ENCODE measurements around the gene STARD10.

The STARD10 gene, protein sequence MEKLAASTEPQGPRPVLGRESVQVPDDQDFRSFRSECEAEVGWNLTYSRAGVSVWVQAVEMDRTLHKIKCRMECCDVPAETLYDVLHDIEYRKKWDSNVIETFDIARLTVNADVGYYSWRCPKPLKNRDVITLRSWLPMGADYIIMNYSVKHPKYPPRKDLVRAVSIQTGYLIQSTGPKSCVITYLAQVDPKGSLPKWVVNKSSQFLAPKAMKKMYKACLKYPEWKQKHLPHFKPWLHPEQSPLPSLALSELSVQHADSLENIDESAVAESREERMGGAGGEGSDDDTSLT

DNA sequence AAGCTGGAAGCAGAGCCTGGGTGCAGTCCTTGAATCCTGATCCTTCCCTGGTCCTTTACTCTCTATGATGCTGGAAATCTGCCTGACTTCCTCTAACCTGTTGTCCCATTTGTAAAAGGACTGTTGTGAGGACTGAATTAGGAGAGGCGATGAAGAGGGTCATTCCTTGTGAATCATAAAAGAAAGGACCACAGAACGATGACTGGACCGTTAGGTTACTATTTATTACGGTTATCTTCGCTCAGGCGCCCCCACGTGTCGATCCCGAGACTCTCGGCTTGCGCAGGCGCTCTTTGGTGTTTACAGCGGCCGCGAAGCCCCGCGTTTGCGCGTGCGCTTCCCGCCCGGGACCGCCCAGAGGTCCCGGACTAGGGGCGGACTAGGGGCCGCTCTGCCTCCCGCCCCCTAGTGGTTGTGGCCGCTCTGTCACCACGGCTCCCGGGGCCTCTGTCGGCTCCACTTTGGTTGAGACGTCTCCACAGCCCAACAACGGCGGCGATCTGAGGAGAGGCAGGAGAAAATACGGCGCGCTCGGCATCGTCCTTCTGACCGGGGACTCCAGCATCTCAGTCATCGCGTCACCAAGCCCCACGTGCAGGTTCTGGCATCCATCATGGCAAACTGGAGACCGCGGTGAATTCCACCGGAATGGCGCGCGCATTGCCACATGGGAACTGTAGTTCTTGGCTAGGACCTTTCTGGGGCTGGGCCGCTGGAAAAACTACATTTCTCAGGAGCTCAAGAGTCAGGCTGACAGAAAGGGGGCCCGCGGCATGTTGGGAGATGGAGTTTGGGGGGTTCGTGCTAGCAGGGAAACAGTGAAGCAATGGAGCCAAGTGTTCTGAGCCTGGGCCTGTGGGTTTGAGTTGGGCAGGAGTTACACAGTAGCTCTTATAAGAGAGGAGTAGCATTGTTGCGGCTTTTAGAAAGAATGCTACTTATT is at the start of gene STARD10:
TSS of gene STARD10 (minus strand) at position 623 of the 943 bp plus-strand sequence. CDS start 12,866 bp downstream, outside the sequence.
- TF ChIP-seq, protein P1, sequence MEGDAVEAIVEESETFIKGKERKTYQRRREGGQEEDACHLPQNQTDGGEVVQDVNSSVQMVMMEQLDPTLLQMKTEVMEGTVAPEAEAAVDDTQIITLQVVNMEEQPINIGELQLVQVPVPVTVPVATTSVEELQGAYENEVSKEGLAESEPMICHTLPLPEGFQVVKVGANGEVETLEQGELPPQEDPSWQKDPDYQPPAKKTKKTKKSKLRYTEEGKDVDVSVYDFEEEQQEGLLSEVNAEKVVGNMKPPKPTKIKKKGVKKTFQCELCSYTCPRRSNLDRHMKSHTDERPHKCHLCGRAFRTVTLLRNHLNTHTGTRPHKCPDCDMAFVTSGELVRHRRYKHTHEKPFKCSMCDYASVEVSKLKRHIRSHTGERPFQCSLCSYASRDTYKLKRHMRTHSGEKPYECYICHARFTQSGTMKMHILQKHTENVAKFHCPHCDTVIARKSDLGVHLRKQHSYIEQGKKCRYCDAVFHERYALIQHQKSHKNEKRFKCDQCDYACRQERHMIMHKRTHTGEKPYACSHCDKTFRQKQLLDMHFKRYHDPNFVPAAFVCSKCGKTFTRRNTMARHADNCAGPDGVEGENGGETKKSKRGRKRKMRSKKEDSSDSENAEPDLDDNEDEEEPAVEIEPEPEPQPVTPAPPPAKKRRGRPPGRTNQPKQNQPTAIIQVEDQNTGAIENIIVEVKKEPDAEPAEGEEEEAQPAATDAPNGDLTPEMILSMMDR (IDR thresholded peaks at IDR 0.05): peak; percentile 97

DNA sequence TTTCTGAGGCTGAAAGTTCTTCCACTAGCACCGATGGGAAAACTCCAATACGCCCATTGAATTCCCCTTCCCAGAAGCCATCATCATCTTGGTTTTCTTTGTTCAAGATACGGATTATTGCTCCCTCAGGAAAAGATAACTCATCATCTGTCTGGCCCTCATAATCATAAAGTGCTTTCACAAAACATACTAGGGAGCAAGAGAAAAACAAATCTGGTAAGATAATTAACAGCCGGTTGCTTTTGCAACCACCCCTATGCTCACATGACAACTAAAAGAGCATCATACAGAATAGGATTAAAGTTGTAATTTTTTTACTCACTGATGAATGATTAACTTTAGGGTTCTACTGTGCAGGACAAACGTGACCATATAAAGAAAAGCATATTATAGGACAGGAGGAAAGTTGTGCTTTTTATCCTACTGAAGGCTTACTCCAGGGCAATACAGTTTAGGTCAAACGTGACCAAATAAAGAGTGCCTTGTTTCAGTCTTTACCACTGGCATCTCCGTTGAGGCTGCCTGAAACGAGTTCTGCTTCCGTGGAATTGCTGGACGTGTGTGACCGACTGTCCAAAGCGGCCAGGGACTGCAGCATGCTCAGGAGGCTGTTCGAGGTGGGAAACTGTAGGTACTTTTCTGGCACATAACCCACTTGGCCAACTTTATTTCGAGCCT is 48.9 kb upstream of the STARD10 start:
- TF ChIP-seq, protein P1 (IDR thresholded peaks at IDR 0.05): no peak

DNA sequence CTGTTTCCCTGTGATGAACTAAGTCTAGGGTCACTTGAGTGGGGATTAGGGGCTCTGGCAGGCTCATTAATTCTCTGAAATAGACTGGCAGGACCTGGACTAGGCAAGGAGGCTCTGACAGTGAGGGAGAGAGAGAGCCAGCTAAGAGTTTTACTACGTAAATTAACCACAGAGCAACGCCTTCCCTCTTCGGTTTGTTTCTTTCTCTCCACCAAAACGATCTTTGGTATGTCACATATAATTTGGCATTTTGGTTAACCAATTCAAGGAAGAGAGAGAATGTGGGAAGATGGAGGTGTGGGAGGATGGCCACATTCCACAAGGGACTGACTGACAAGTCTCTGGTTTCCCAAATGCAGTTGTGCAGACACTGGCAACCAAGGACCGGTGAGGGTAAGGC is 48.3 kb upstream of the STARD10 start:
- TF ChIP-seq, protein P1 (IDR thresholded peaks at IDR 0.05): no peak

DNA sequence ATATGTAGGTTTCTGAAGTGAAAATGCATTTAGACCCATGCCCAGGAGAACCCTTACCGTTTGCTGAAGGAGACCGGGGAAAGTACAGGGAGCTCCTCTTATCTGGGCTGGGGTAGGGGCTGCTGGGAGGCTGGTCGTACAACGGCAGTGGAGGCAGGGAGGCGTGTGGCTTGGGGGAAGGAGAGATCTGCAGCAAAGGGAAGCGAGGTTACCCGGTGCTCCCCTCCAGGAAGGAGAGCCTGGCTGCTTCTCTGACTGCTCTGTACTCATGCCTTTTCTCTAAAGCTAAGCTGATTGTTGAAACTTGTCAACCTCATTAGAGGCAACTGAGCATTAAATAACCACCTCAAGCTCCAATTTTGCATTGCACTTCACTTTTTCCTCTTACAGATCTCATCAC is 47.5 kb upstream of the STARD10 start:
- TF ChIP-seq, protein P1 (IDR thresholded peaks at IDR 0.05): no peak

DNA sequence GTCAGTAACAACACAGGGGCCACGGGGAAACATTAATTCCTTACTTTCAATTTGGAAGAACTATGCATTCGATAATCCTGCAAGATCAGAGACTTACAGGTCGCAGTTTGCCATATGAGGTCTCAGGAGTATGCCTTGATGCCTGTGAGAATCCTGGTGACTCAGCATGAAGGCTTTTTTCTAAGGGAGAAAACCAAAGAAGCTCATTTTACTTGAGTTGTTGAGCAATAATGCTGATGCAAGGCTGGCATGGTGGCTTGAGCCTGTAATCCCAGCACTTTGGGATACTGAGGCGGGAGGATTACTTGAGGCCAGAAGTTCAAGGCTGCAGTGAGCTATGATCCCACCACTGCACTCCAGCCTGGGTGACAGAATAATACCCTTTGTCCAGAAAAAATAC is 46.9 kb upstream of the STARD10 start:
- TF ChIP-seq, protein P1 (IDR thresholded peaks at IDR 0.05): no peak

DNA sequence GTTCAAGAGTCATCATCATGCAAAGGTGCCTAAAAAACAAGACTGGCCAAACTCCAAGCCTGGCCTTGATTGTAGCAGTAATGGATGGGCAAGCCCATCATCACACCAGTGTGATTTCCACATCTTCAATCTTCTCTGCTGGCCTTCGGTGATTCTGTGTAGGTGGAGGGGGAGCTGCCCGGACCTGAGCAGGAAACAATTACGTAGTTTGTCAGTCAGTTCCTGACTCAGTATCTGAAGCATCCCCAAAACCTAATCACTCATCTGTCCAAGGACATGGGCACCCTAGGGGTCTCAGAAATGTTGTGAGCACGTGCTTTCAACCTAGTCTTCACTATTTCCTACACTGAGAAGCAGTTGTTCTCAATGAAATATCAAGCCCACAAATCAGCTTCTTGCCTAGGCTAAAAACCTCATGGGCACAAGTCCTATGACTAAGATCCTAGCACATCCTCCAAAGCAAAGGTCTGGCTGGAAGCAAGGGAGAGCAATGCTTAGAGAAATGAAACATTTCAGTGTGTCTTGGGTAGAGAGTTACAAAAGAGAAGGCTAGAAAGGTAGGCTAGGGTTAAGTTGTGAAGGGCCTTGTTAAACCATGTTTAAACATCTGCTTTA is 45.0 kb upstream of the STARD10 start:
- TF ChIP-seq, protein P1 (IDR thresholded peaks at IDR 0.05): no peak

DNA sequence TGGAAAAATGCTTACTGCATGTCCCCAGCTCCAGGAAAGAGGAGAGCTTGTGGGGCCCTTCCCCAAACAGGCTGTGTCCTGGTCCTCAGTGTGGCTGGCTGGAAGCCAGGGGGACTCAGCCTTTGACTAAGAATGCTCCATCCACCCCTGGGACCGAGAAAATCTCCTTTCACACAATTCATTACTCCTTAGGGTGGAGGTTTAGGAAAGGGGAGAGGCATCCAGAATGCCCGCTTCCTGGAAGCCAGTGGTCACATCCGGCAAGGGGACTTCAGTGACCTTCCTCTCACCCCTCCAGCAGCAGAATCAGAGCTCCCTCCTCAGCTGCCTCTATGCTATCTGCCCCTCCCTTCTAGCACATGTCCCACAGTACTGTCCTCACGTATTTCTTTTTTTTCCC is 42.3 kb upstream of the STARD10 start:
- TF ChIP-seq, protein P1 (IDR thresholded peaks at IDR 0.05): no peak
